ENCODE data around the gene SCN10A.

SCN10A gene

DNA sequence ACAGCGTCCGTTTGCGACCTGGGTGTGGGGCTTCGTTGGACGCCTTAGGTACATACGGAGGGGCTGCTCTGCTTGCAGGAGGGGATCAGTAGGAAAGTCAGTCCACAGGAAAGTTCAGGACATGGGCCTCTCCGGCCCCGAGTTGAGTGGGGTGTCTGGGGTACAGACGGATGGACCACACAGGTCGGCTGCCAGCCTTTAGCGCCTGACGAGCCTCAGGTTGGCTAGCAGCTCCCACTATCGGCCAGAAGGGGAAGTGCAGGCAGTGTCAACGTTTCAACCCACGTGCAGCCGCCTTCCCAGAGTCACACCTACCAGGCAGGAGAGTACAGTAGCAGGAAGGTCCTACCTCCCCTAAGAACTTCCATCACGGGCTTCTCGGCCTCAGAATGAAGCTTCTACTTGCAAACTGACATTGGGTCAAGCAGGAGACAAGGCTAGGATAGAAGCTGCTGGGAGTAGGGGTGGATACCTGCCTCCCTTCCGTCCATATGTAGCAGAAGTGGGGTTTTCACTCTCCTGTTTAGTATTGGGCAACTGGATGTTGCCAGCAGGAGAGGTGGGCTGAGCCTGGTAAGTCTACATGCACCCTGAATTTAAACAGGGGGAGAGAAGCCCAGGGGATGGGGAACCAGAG is 164.7 kb downstream of the SCN10A start:
- peak; percentile 34 for DNase-seq (ENCODE audit: low read depth, low spot score)

DNA sequence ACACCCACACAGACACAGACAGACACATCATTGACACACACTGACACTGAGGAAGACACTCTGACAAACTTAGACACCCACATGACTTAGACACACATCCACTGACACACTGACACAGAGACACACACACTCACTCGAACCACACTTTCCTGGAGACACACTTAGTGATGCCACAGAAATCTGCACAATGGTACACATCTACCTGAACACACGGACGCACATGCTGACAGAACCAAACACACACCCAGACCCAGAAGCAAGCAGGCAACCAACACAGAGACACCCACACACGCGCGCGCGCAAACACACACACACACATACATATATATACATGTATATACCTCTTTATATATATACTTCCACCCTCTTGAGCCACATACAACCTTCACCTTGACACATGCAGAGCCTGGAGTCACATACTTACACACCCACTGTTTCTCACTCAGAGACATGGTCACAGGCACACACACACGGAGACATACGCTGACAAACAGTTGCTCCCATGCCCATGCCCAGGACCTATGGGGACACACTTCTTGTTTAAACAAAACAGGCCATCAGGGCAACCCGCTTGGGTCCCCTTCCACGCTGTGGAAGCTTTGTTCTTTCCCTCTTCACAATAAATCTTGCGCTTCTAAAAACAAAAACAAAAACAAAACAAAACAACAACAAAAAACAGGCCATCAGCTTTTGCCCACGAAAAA is 165.6 kb downstream of the SCN10A start:
- no peak for DNase-seq (ENCODE audit: low read depth, low spot score)

DNA sequence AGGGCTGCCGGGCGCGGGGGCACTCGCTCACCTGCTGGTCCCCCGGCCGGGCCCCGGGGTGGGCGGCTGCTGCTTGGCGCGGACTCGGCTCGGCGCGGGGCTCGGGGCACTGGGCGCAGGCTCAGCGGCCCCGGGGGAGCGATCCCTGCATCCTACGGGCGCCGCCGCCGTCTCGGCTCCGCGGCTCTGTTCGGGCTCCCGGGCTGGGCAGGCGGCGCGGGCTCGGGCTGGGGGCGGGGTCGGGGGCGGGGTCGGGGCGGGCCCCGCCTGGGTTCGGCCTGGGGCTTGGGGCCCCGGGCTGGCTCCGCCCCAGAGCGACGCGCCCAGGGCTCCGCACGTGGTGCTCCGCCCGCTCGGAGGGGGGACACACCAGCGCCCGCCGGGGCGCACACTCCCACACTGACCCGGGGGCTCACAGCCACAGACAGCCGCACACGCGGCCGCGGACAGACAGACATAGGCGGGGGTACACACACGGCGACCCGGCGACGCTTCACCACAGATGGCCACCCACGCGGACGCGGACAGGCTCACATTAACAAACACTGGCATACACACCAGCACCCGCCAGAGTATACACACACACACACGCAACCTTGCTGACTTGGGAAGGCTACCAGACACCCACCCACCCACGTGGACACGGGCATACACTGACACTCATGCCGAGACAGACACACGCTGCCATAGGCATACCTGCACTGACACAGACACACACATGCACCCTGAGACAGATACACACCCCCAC is 166.3 kb downstream of the SCN10A start, which contains the start of gene SCN5A:
Gene SCN5A, minus strand, starts transcription at position 188 of the 748 bp plus-strand sequence. CDS start 16,380 bp downstream, outside the sequence.
- peak; percentile 21 for DNase-seq (ENCODE audit: low read depth, low spot score)

DNA sequence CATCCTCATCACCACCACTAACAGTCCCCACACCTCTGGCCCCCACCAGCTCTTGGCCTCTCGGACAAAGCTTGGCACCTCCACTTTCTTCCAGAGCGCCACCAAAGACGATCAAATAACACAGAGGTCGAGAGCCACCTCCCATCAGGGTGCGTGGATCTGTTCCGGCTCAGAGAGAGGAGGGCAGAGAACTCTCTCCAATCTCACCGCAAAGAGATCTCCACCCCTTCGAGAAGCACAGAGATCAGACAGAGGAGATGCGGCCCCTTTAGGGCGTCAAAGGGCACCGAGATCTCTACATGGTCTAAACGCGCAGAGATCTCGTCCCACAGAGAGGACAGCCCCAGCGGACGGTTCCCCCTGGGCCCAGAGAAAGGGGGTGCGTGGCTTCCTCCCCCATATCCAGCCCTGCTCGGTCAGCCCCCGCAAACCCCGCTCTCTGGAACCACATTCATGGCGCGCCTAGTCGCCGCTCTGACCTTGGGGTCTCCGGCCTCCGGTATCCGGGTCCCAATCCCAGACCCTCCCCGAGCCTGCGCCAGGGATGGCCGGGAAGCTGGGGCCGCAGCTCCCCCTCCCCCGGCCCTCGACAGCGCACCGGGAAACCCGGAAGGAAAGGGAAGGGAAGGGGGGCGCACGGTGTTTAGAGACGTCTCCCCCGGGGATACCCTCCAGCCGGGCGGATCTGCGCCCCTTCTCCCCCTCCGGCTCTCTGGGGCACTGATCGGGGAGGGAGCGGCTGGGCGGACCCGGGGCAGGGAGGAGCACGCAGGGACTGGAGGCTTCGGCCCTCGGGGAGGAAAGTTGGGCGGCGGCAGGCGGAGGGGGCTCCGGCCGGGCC is 167.1 kb downstream of the SCN10A start:
- no peak for DNase-seq (ENCODE audit: low read depth, low spot score)

DNA sequence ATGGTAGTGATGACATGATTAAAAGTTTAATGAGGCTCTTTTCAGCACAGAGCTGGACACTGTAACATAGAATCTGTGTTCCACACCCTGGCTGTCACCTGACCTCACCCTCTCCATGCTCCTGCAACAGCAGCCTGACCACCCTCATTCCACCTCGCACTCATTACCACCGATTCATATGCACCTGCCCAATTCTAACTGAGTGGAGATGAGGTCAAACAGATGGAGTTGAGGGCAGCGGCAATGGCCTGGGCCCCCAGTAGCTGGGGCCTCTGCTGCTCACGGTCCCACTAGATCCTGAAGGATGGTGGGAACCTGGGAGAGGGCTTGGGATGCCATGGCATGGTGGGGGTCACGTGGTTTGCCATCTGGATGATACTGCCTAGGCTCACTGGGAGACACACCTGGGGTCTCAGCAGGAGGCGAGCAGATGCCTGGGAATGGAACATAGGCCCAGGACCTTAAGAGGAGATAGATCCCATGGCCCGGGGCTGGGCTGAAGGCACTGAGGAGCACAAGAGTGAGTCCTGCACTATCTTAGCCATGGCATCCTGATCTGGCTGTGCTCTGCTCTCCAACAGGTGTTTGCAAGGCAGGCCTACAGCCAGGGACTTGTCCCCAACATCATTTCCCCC is 167.9 kb downstream of the SCN10A start:
- no peak for DNase-seq (ENCODE audit: low read depth, low spot score)

DNA sequence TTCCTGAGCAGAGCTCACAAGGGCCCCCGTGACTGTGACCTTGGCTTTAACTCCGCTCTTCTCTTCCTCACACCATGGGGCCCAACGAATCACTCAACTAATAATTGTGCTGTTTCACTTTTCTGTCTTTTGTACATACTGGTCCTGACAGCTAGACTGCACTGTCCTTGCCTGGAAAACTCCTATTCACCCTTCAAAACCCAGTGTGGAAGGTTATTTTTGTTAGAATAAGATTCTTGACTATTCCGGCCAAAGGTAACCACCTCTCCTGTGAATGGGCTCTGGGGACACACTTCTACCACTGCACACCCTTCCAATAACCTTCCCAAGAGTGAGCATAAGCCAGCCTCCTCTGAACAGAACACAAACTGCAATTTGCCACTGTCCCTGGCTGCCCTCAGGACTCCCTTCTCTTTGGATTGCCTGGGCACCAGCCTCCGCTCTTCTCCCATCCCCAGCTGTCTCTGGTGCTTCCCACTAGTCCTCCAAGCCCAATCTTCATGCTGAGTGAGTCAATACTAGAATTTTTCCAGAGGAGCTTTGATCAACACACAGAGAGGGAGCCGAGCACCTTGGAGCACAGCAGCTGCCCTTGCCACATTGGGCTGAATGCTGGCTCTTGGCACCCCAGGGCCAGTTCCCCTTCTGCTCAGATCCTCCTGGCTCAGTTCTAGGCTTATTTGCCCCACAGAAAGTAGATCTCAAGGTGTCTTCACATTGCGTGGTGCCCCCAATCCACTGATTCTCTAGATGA is 168.6 kb downstream of the SCN10A start:
- DNase-seq (ENCODE audit: low read depth, low spot score) = no peak
